Left lung (tissue), 10 donors: ENCODE results near the gene ZNF560. TPM values are rescaled to one million over a fixed set of nuclear protein-coding genes. Genes with fewer than 3 reads are reported as not detected.

Source experiments
- ATAC-seq: fragments of 200-7000 bp; cut with Tn5 transposase; one replicate; pipeline ENCODE4 v1.9.1; 2020; ENCODE audit warnings: moderate library complexity
- DNase-seq, 4 donors: peaks; one replicate each; pipeline ENCODE4 v3.0.0-alpha.2; 2013 to 2020
- H3K27ac ChIP-seq, 2 donors: fragments of 200-600 bp; sonication (generic) in 1 of 2; one replicate each; pipeline versions ENCODE4 v1.5.0 to v1.8.0; 2020 to 2021
- H3K27me3 ChIP-seq, 2 donors: fragments of 200-600 bp; sonication (generic) in 1 of 2; one replicate each; pipeline versions ENCODE4 v1.5.0 to v1.8.0; 2020 to 2021
- H3K36me3 ChIP-seq, 2 donors: fragments of 200-600 bp; sonication (generic) in 1 of 2; one replicate each; pipeline versions ENCODE4 v1.5.0 to v1.8.0; 2020 to 2021
- H3K4me1 ChIP-seq, 2 donors: fragments of 200-600 bp; one replicate each; pipeline ENCODE4 v1.8.0; 2021
- H3K4me3 ChIP-seq, 2 donors: fragments of 200-600 bp; sonication (generic) in 1 of 2; one replicate each; pipeline versions ENCODE4 v1.5.0 to v1.8.0; 2020 to 2021; ENCODE audit warnings: mild to moderate bottlenecking in 1 of 2
- H3K9me3 ChIP-seq, 2 donors: fragments of 200-600 bp; sonication (generic) in 1 of 2; one replicate each; pipeline versions ENCODE4 v1.5.0 to v1.8.0; 2020 to 2021
- CTCF ChIP-seq, 2 donors: fragments of 200-600 bp; sonication (generic) in 1 of 2; IDR thresholded peaks; one replicate each; pipeline versions ENCODE4 v1.5.0 to v1.8.0; 2021; ENCODE audit warnings: antibody characterized with exemption in 2 of 2
- intact Hi-C, 2 donors: fragments of 100-400 bp; cut with DNase I; formaldehyde crosslinking; loops; one replicate each; pipeline versions ENCODE4 v1.11.2 to v1.14.2; 2022
- polyA plus RNA-seq, 6 donors: library from polyadenylated mRNA; unstranded; fragments of 120-200 nt; gene quantifications; one replicate each; pipeline ENCODE4 v1.2.1, GENCODE V29; 2013; ENCODE audit not compliant: insufficient read length in 6 of 6
- total RNA-seq, 2 donors: library from RNA; stranded (reverse); fragmentation: NEBNext Ultra II Directional; extraction: Animal tissue kit (Norgen Biotek cat#: 25700); gene quantifications; one replicate each; pipeline ENCODE4 v1.2.1, GENCODE V29; 2021
- donor health status: DM: no; HTN: yes; CAD: no.
- donor health status: DM: no; HTN: no; CAD: no.

ZNF560 gene
- total and polyA plus RNA-seq, 8 donors, result 0.13 to 0.59 (median 0.21) TPM

- Histone ChIP-seq H3K4me1 (peaks cover 4 to 17% of the 10 kb centered on the region in 2 donors), H3K36me3 (peaks cover 20 to 60% of the 10 kb centered on the region in 2 donors), H3K27ac (no peak overlapping the region), H3K4me3 (no peak overlapping the region), H3K9me3 (peaks cover 0 to 58% of the 10 kb centered on the region in 2 donors), H3K27me3 (no peaks in the 10 kb centered on the region)
- DNase-seq (no peak), ATAC-seq (no peak)
- intact Hi-C loops, result no loop called here
- TF ChIP-seq CTCF (IDR thresholded peaks at IDR 0.05), result no peak
Measured at GRCh38 chr19:9535934-9536333, 37.5 kb upstream of the ZNF560 start.

- peaks cover 17 to 98% of the 10 kb centered on the region in 2 donors for H3K9me3 ChIP-seq
- H3K27ac ChIP-seq, result no peak overlapping the region
- no peaks in the 10 kb centered on the region for H3K27me3 ChIP-seq
- peaks cover 0 to 2% of the 10 kb centered on the region in 2 donors for H3K4me1 ChIP-seq
- intact Hi-C loops, result no loop called here
- peaks cover 43 to 100% of the 10 kb centered on the region in 2 donors for H3K36me3 ChIP-seq
- DNase-seq (no peak), ATAC-seq (no peak)
- no peak overlapping the region for H3K4me3 ChIP-seq
- no peak for TF ChIP-seq CTCF (IDR thresholded peaks at IDR 0.05)
Measured at GRCh38 chr19:9531933-9532332, 33.5 kb upstream of the ZNF560 start.

GRCh38 chr19:9528757-9529336 is 30.4 kb upstream of the ZNF560 start:
- H3K36me3 ChIP-seq, result peaks cover 41 to 96% of the 10 kb centered on the region in 2 donors
- no peak overlapping the region for H3K27ac ChIP-seq
- intact Hi-C loops, result no loop called here
- no peak overlapping the region for H3K4me3 ChIP-seq
- no peak for DNase-seq
- H3K4me1 ChIP-seq, result no peaks in the 10 kb centered on the region
- no peak for TF ChIP-seq CTCF (IDR thresholded peaks at IDR 0.05)
- ATAC-seq, result no peak
- no peaks in the 10 kb centered on the region for H3K27me3 ChIP-seq
- H3K9me3 ChIP-seq, result peaks cover 28 to 99% of the 10 kb centered on the region in 2 donors

GRCh38 chr19:9523885-9524474 is 25.6 kb upstream of the ZNF560 start:
- intact Hi-C loops, result no loop called here

More at GRCh38 chr19:9523885-9524474, 25.6 kb upstream of the ZNF560 start:
- ATAC-seq, result no peak
- no peak for TF ChIP-seq CTCF (IDR thresholded peaks at IDR 0.05)
- no peak overlapping the region for H3K27ac ChIP-seq
- no peak overlapping the region for H3K4me3 ChIP-seq
- DNase-seq, result no peak
- H3K4me1 ChIP-seq, result no peaks in the 10 kb centered on the region
- peaks cover 5 to 56% of the 10 kb centered on the region in 2 donors for H3K36me3 ChIP-seq
- H3K27me3 ChIP-seq, result no peaks in the 10 kb centered on the region
- peaks cover 30 to 99% of the 10 kb centered on the region in 2 donors for H3K9me3 ChIP-seq
